Astrocyte (in vitro differentiated cells and primary cell): ENCODE results near the gene MLPH. TPM values are rescaled to one million over a fixed set of nuclear protein-coding genes. Genes with fewer than 3 reads are reported as not detected.

Experiments used
- DNase-seq: peaks from one replicate; pipeline ENCODE4 v3.0.0-alpha.2; 2010; ENCODE audit warnings: low read depth
- FAIRE-seq: peaks from 2 replicates; lab custom pipeline; 2011; peaks lifted over from hg19 to GRCh38; lab: Jason Lieb, UNC
- H2AFZ ChIP-seq: 2 replicates; pipeline ENCODE4 v1.6.0; 2012; ENCODE audit warnings: low read depth, low read length, inconsistent platforms
- H3K27ac ChIP-seq: 2 replicates; pipeline ENCODE4 v1.5.1; 2011; ENCODE audit warnings: low read depth, low read length, inconsistent platforms
- H3K27me3 ChIP-seq: 2 replicates; pipeline ENCODE4 v1.6.0; 2011; ENCODE audit warnings: low read length, inconsistent platforms; ENCODE audit not compliant: insufficient read depth
- H3K36me3 ChIP-seq: 2 replicates; pipeline ENCODE4 v1.5.1; 2011; ENCODE audit warnings: low read length, inconsistent platforms; ENCODE audit not compliant: insufficient read depth
- H3K4me1 ChIP-seq: 2 replicates; pipeline ENCODE4 v1.5.1; 2011; ENCODE audit warnings: low read length, inconsistent platforms; ENCODE audit not compliant: insufficient read depth
- H3K4me2 ChIP-seq: 2 replicates; pipeline ENCODE4 v1.6.0; 2012; ENCODE audit warnings: low read length, inconsistent platforms
- H3K4me3 ChIP-seq: 2 replicates; pipeline ENCODE4 v1.5.1; 2011; ENCODE audit warnings: low read depth, mild to moderate bottlenecking, low read length, inconsistent platforms; ENCODE audit not compliant: insufficient read depth
- H3K79me2 ChIP-seq: 2 replicates; pipeline ENCODE4 v1.6.0; 2012; ENCODE audit warnings: mild to moderate bottlenecking, low read length, inconsistent platforms; ENCODE audit not compliant: insufficient read depth
- H3K9ac ChIP-seq: 2 replicates; pipeline ENCODE4 v1.6.0; 2012; ENCODE audit warnings: mild to moderate bottlenecking, low read length, inconsistent platforms
- H3K9me3 ChIP-seq: 2 replicates; pipeline ENCODE4 v1.5.1; 2012; ENCODE audit warnings: low read depth, mild to moderate bottlenecking, low read length, inconsistent platforms; ENCODE audit not compliant: insufficient read depth
- H4K20me1 ChIP-seq: 2 replicates; pipeline ENCODE4 v1.6.0; 2012; ENCODE audit warnings: low read length, inconsistent platforms; ENCODE audit not compliant: insufficient read depth
- H3K27ac Mint-ChIP-seq: one replicate; pipeline ENCODE4 v1.8.0; 2021; ENCODE audit warnings: mild to moderate bottlenecking, mixed read lengths; ENCODE audit not compliant: unreplicated experiment
- H3K27me3 Mint-ChIP-seq: one replicate; pipeline ENCODE4 v1.8.0; 2021; ENCODE audit warnings: low read depth, mixed read lengths; ENCODE audit not compliant: unreplicated experiment
- H3K36me3 Mint-ChIP-seq: one replicate; pipeline ENCODE4 v1.8.0; 2021; ENCODE audit warnings: low read depth, mixed read lengths; ENCODE audit not compliant: unreplicated experiment
- H3K4me1 Mint-ChIP-seq: one replicate; pipeline ENCODE4 v1.8.0; 2021; ENCODE audit warnings: low read depth, mixed read lengths; ENCODE audit not compliant: unreplicated experiment
- H3K4me3 Mint-ChIP-seq: one replicate; pipeline ENCODE4 v1.8.0; 2021; ENCODE audit warnings: mild to moderate bottlenecking, moderate library complexity, mixed read lengths; ENCODE audit not compliant: unreplicated experiment
- H3K9me3 Mint-ChIP-seq: one replicate; pipeline ENCODE4 v1.8.0; 2021; ENCODE audit warnings: mild to moderate bottlenecking, mixed read lengths; ENCODE audit not compliant: unreplicated experiment
- CTCF ChIP-seq: IDR thresholded peaks from 2 replicates; pipeline ENCODE4 v1.5.1; 2011; ENCODE audit warnings: low read depth, mild to moderate bottlenecking, inconsistent platforms, low read length, moderate library complexity; ENCODE audit not compliant: insufficient read depth
- EZH2 ChIP-seq: IDR thresholded peaks from 2 replicates; pipeline ENCODE4 v1.6.1; 2012; ENCODE audit warnings: mild to moderate bottlenecking, low read length, inconsistent platforms; ENCODE audit not compliant: insufficient read depth
- total RNA-seq: library from RNA; stranded (reverse); gene quantifications from 2 replicates; pipeline ENCODE4 v1.2.1, GENCODE V29; 2021

MLPH gene
- total RNA-seq, 1 donor from 2014 or later = 14.2 TPM

GRCh38 chr2:237527233-237527632 is 40.2 kb downstream of the MLPH start:
- Histone ChIP-seq H3K4me2 (no peak overlapping the region), H3K9me3 (no peaks in the 10 kb centered on the region), H3K27ac (no peak overlapping the region), H3K36me3 (peaks cover 52% of the 10 kb centered on the region), H3K9ac (no peak overlapping the region), H3K27me3 (no peaks in the 10 kb centered on the region), H3K4me1 (no peaks in the 10 kb centered on the region), H2AFZ (no peak overlapping the region), H3K79me2 (no peaks in the 10 kb centered on the region), H3K4me3 (no peak overlapping the region), H4K20me1 (peaks cover 21% of the 10 kb centered on the region)
- Mint-ChIP-seq H3K36me3 (peaks cover 7% of the 10 kb centered on the region), H3K27ac (no peak overlapping the region), H3K4me1 (no peaks in the 10 kb centered on the region), H3K4me3 (no peak overlapping the region), H3K27me3 (no peaks in the 10 kb centered on the region), H3K9me3 (no peaks in the 10 kb centered on the region)
- no peak for DNase-seq
- TF ChIP-seq EZH2 (no peak), CTCF (no peak)
- FAIRE-seq = no peak

- H3K4me3 ChIP-seq = no peak overlapping the region
- FAIRE-seq = no peak
- peaks cover 21% of the 10 kb centered on the region for H4K20me1 ChIP-seq
- no peaks in the 10 kb centered on the region for H3K79me2 ChIP-seq
- H3K36me3 ChIP-seq = peaks cover 57% of the 10 kb centered on the region
- Mint-ChIP-seq H3K4me1 (no peaks in the 10 kb centered on the region), H3K27ac (no peak overlapping the region), H3K9me3 (no peaks in the 10 kb centered on the region), H3K4me3 (no peak overlapping the region), H3K27me3 (no peaks in the 10 kb centered on the region), H3K36me3 (peaks cover 7% of the 10 kb centered on the region)
- no peaks in the 10 kb centered on the region for H3K27me3 ChIP-seq
- no peak overlapping the region for H2AFZ ChIP-seq
- H3K9ac ChIP-seq = no peak overlapping the region
- no peak for TF ChIP-seq CTCF
- no peaks in the 10 kb centered on the region for H3K9me3 ChIP-seq
- no peak overlapping the region for H3K27ac ChIP-seq
- no peak overlapping the region for H3K4me2 ChIP-seq
- peaks cover 2% of the 10 kb centered on the region for H3K4me1 ChIP-seq
- DNase-seq = no peak
Observed at GRCh38 chr2:237527766-237528165, 40.7 kb downstream of the MLPH start.

- no peak overlapping the region for H3K9ac ChIP-seq
- H3K27ac Mint-ChIP-seq = no peak overlapping the region
- DNase-seq = no peak
- H2AFZ ChIP-seq = no peak overlapping the region
- H3K36me3 Mint-ChIP-seq = peaks cover 4% of the 10 kb centered on the region
- no peak for FAIRE-seq
- H4K20me1 ChIP-seq = peaks cover 27% of the 10 kb centered on the region
- no peak overlapping the region for H3K4me2 ChIP-seq
- H3K9me3 ChIP-seq = no peaks in the 10 kb centered on the region
- H3K27ac ChIP-seq = no peak overlapping the region
- no peaks in the 10 kb centered on the region for H3K27me3 Mint-ChIP-seq
- no peaks in the 10 kb centered on the region for H3K9me3 Mint-ChIP-seq
- no peak overlapping the region for H3K4me3 Mint-ChIP-seq
- H3K4me1 Mint-ChIP-seq = peaks cover 3% of the 10 kb centered on the region
- no peak overlapping the region for H3K4me3 ChIP-seq
- H3K4me1 ChIP-seq = peaks cover 16% of the 10 kb centered on the region
- H3K36me3 ChIP-seq = peaks cover 65% of the 10 kb centered on the region
- H3K27me3 ChIP-seq = no peaks in the 10 kb centered on the region
- H3K79me2 ChIP-seq = no peaks in the 10 kb centered on the region
- no peak for TF ChIP-seq EZH2
- TF ChIP-seq CTCF = no peak
Observed at GRCh38 chr2:237529452-237530402, 42.7 kb downstream of the MLPH start.
